H1 (cell line): ENCODE measurements around the gene RUFY1.

Source experiments
- BRCA1 ChIP-seq: IDR thresholded peaks from 2 replicates; pipeline ENCODE4 v1.6.1; 2012; ENCODE audit warnings: low read depth, low read length, improper control_type of control experiment
- CEBPB ChIP-seq: IDR thresholded peaks from 2 replicates; pipeline ENCODE4 v1.6.1; 2012; ENCODE audit warnings: low read depth, low read length
- EZH2 ChIP-seq: fragments of 200-600 bp; sonication (generic); IDR thresholded peaks from 2 replicates; pipeline ENCODE4 v1.7.1; 2012; ENCODE audit warnings: low read depth, mild to moderate bottlenecking, moderate library complexity, low read length, inconsistent platforms; ENCODE audit not compliant: severe bottlenecking
- POLR2A ChIP-seq, 2 experiments: IDR thresholded peaks; 1 replicate in 1 of 2; 2 replicates in 1 of 2; pipeline ENCODE4 v1.6.1; 2011; ENCODE audit warnings: low read depth in 2 of 2, low read length in 2 of 2, mild to moderate bottlenecking in 2 of 2; ENCODE audit errors: control extremely low read depth in 1 of 2
- TAF7 ChIP-seq: optimal IDR thresholded peaks from 2 replicates; pipeline ENCODE3; 2011; ENCODE audit warnings: low read depth, mild to moderate bottlenecking, inconsistent platforms, low read length, moderate library complexity, borderline replicate concordance
- TF ChIP-seq, protein P1 (sequence below), 3 experiments: IDR thresholded peaks; 1 replicate in 2 of 3; 2 replicates in 1 of 3; pipeline versions ENCODE4 v1.5.1 to v1.6.1; 2011; ENCODE audit warnings: low read length in 3 of 3, mild to moderate bottlenecking in 3 of 3, inconsistent platforms in 2 of 3, low read depth in 1 of 3, moderate library complexity in 1 of 3; ENCODE audit not compliant: insufficient read depth in 1 of 3; ENCODE audit errors: control extremely low read depth in 1 of 3

DNA sequence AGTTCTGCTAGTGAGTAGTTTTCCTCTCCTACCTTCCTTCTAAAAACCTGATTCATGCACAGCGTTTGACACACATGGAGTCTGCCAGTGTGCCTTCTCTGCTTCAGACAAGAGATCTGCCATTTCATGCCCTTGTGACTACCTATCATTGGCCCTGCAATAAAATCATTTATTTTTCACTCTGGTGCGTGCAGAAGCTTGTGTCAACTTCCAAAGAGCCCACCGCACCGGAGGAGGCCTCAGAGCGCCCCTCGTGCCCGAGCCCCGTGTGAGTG is 59.4 kb downstream of the RUFY1 start:
- no peak for TF ChIP-seq POLR2A (IDR thresholded peaks at IDR 0.05; ENCODE audit: control extremely low read depth in 1 of 2, low read depth in 2 of 2, low read length in 2 of 2)
- no peak for TF ChIP-seq BRCA1
- TF ChIP-seq, protein P1, sequence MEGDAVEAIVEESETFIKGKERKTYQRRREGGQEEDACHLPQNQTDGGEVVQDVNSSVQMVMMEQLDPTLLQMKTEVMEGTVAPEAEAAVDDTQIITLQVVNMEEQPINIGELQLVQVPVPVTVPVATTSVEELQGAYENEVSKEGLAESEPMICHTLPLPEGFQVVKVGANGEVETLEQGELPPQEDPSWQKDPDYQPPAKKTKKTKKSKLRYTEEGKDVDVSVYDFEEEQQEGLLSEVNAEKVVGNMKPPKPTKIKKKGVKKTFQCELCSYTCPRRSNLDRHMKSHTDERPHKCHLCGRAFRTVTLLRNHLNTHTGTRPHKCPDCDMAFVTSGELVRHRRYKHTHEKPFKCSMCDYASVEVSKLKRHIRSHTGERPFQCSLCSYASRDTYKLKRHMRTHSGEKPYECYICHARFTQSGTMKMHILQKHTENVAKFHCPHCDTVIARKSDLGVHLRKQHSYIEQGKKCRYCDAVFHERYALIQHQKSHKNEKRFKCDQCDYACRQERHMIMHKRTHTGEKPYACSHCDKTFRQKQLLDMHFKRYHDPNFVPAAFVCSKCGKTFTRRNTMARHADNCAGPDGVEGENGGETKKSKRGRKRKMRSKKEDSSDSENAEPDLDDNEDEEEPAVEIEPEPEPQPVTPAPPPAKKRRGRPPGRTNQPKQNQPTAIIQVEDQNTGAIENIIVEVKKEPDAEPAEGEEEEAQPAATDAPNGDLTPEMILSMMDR (IDR thresholded peaks at IDR 0.05; ENCODE audit: control extremely low read depth in 1 of 3, insufficient read depth in 1 of 3, low read depth in 1 of 3, low read length in 3 of 3), result no peak
- no peak for TF ChIP-seq EZH2
- TF ChIP-seq TAF7, result no peak
- TF ChIP-seq CEBPB, result no peak
